OCI-LY3 (cell line): ENCODE measurements around the gene WDFY4.

Experiments
- H2AFZ ChIP-seq: fragments of 200-600, 300-600 bp; shearing (Covaris generic); 2 replicates; pipeline ENCODE4 v1.6.0; 2014; ENCODE audit warnings: antibody characterized with exemption, low read depth, low read length
- H3K27ac ChIP-seq: fragments of 200-600, 300-600 bp; sonication (generic); 2 replicates; pipeline ENCODE4 v1.5.1; 2014; ENCODE audit warnings: mild to moderate bottlenecking, low read length, moderate library complexity, mixed read lengths
- H3K27me3 ChIP-seq: fragments of 200-600, 300-600 bp; sonication (generic); 2 replicates; pipeline ENCODE4 v1.6.1; 2014; ENCODE audit warnings: low read depth, low read length, mixed read lengths
- H3K36me3 ChIP-seq: fragments of 200-600, 300-600 bp; sonication (generic); replicated peaks from 2 replicates; pipeline ENCODE3; 2014; ENCODE audit warnings: low read depth, low read length, mixed read lengths
- H3K4me1 ChIP-seq: fragments of 300-600, 200-600 bp; sonication (generic); 2 replicates; pipeline ENCODE4 v1.6.1; 2014; ENCODE audit warnings: low read length, mixed read lengths
- H3K4me2 ChIP-seq: fragments of 200-600, 300-600 bp; sonication (generic); 2 replicates; pipeline ENCODE4 v1.6.1; 2014; ENCODE audit warnings: low read length, mixed read lengths
- H3K4me3 ChIP-seq: fragments of 300-600, 200-600 bp; sonication (generic); 2 replicates; pipeline ENCODE4 v1.5.1; 2014; ENCODE audit warnings: antibody characterized with exemption, mild to moderate bottlenecking, low read length, moderate library complexity
- H3K79me2 ChIP-seq: fragments of 300-600, 200-600 bp; shearing (Covaris generic); 2 replicates; pipeline ENCODE4 v1.6.1; 2014; ENCODE audit warnings: mild to moderate bottlenecking, low read length, mixed read lengths
- H3K9ac ChIP-seq: fragments of 300-600, 200-600 bp; shearing (Covaris generic); 2 replicates; pipeline ENCODE4 v1.6.0; 2014; ENCODE audit warnings: mild to moderate bottlenecking, low read length, moderate library complexity
- H3K9me3 ChIP-seq: fragments of 200-600, 300-600 bp; shearing (Covaris generic); 2 replicates; pipeline ENCODE4 v1.6.1; 2014; ENCODE audit warnings: low read length, mixed read lengths; ENCODE audit not compliant: insufficient read depth
- H4K20me1 ChIP-seq: fragments of 200-600, 300-600 bp; sonication (generic); 2 replicates; pipeline ENCODE4 v1.6.1; 2016; ENCODE audit warnings: low read length, mixed read lengths; ENCODE audit not compliant: insufficient read depth
- EZH2phosphoT487 ChIP-seq: fragments of 200-600 bp; shearing (Covaris generic); IDR thresholded peaks from 2 replicates; pipeline ENCODE4 v1.6.1; 2018; ENCODE audit warnings: antibody characterized with exemption, mixed run types, low read depth
- TF ChIP-seq, protein P1 (sequence below): fragments of 200-600, 300-600 bp; sonication (generic); IDR thresholded peaks from 2 replicates; pipeline ENCODE4 v1.5.1; 2014; ENCODE audit warnings: antibody characterized with exemption, low read length, low read depth

Gene WDFY4

GRCh38 chr10:48895803-48896195, 211.1 kb downstream of the WDFY4 start:
- Histone ChIP-seq H3K9ac (no peak overlapping the region), H3K27me3 (no peaks in the 10 kb centered on the region), H3K4me3 (no peak overlapping the region), H3K4me2 (no peak overlapping the region), H4K20me1 (no peaks in the 10 kb centered on the region), H3K36me3 (peaks cover 47% of the 10 kb centered on the region), H3K9me3 (no peaks in the 10 kb centered on the region), H2AFZ (no peak overlapping the region), H3K79me2 (no peaks in the 10 kb centered on the region), H3K27ac (no peak overlapping the region), H3K4me1 (peaks cover 7% of the 10 kb centered on the region)
- TF ChIP-seq, protein P1, sequence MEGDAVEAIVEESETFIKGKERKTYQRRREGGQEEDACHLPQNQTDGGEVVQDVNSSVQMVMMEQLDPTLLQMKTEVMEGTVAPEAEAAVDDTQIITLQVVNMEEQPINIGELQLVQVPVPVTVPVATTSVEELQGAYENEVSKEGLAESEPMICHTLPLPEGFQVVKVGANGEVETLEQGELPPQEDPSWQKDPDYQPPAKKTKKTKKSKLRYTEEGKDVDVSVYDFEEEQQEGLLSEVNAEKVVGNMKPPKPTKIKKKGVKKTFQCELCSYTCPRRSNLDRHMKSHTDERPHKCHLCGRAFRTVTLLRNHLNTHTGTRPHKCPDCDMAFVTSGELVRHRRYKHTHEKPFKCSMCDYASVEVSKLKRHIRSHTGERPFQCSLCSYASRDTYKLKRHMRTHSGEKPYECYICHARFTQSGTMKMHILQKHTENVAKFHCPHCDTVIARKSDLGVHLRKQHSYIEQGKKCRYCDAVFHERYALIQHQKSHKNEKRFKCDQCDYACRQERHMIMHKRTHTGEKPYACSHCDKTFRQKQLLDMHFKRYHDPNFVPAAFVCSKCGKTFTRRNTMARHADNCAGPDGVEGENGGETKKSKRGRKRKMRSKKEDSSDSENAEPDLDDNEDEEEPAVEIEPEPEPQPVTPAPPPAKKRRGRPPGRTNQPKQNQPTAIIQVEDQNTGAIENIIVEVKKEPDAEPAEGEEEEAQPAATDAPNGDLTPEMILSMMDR, result no peak
- TF ChIP-seq EZH2phosphoT487, result no peak

DNA sequence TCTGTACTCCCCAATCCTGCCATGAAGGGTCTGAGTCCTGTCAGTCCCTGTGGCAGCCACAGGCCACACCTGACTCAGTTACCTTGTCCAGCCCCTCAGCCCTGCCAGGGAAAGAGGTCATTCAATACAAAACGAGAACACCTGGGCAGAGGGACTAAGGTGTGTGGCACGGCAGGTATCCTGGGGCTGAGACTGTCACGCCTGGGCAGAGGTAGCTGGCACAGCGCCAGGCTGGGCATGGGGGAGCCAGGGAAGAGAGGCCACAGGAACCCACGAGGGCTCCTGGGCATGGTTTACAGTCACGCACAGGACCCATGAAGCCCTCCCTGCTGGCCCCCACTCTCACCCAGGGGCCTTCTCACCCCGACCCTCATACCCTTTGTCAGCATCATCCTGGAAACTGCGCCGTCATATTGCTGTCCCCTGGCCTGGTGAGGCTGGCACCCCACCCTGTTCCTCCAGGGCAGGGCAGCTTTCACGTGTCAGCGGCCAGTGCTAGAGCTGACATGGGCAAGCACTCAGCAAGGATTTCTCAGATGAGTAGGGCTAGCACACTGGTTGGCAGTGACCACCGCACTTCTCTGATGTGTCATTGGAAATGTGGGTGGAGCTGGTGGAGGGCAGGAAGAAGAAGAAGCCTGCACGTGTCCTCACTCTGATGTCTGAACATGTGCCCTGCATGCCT, 212.2 kb downstream of the WDFY4 start:
- Histone ChIP-seq H4K20me1 (no peaks in the 10 kb centered on the region), H3K79me2 (no peaks in the 10 kb centered on the region)

GRCh38 chr10:48897441-48897790, 212.7 kb downstream of the WDFY4 start:
- no peak overlapping the region for H2AFZ ChIP-seq
- TF ChIP-seq, protein P1, result no peak
- no peak for TF ChIP-seq EZH2phosphoT487
- peaks cover 53% of the 10 kb centered on the region for H3K36me3 ChIP-seq

More for the DNA sequence above, 212.2 kb downstream of the WDFY4 start:
- TF ChIP-seq, protein P1, result no peak
- TF ChIP-seq EZH2phosphoT487, result no peak
- no peaks in the 10 kb centered on the region for H3K9me3 ChIP-seq
- H3K4me1 ChIP-seq, result peaks cover 7% of the 10 kb centered on the region
- no peak overlapping the region for H2AFZ ChIP-seq
- no peak overlapping the region for H3K4me2 ChIP-seq
- H3K36me3 ChIP-seq, result peaks cover 51% of the 10 kb centered on the region
- no peak overlapping the region for H3K9ac ChIP-seq
- H3K27ac ChIP-seq, result no peak overlapping the region
- no peak overlapping the region for H3K4me3 ChIP-seq
- no peaks in the 10 kb centered on the region for H3K27me3 ChIP-seq

GRCh38 chr10:48898426-48898825, 213.8 kb downstream of the WDFY4 start:
- no peaks in the 10 kb centered on the region for H3K9me3 ChIP-seq
- no peaks in the 10 kb centered on the region for H3K27me3 ChIP-seq
- H2AFZ ChIP-seq, result no peak overlapping the region
- H3K36me3 ChIP-seq, result peaks cover 48% of the 10 kb centered on the region
- no peak overlapping the region for H3K4me2 ChIP-seq
- TF ChIP-seq, protein P1, result no peak
- no peak for TF ChIP-seq EZH2phosphoT487
- H3K4me3 ChIP-seq, result no peak overlapping the region
- H3K9ac ChIP-seq, result no peak overlapping the region
- peaks cover 7% of the 10 kb centered on the region for H3K4me1 ChIP-seq
- no peak overlapping the region for H3K27ac ChIP-seq
- no peaks in the 10 kb centered on the region for H3K79me2 ChIP-seq
- H4K20me1 ChIP-seq, result no peaks in the 10 kb centered on the region

More at GRCh38 chr10:48897441-48897790, 212.7 kb downstream of the WDFY4 start:
- H3K4me3 ChIP-seq, result no peak overlapping the region
- H3K4me1 ChIP-seq, result peaks cover 7% of the 10 kb centered on the region
- no peaks in the 10 kb centered on the region for H3K9me3 ChIP-seq
- no peaks in the 10 kb centered on the region for H3K79me2 ChIP-seq
- H4K20me1 ChIP-seq, result no peaks in the 10 kb centered on the region
- H3K27me3 ChIP-seq, result no peaks in the 10 kb centered on the region
- H3K4me2 ChIP-seq, result no peak overlapping the region
- no peak overlapping the region for H3K27ac ChIP-seq
- no peak overlapping the region for H3K9ac ChIP-seq
